Heart left ventricle (tissue), 16 donors: ENCODE results near the gene D2HGDH. TPM values are rescaled to one million over a fixed set of nuclear protein-coding genes. Genes with fewer than 3 reads are reported as not detected.

Experiments used
- ATAC-seq, 4 donors: fragments of 200-7000 bp; cut with Tn5 transposase; one replicate each; pipeline ENCODE4 v1.9.1; 2020 to 2022; ENCODE audit warnings: moderate library complexity in 4 of 4, mild to moderate bottlenecking in 3 of 4, moderate number of reproducible peaks in 1 of 4
- DNase-seq, 5 donors: peaks; one replicate each; pipeline ENCODE4 v3.0.0-alpha.2; 2020
- H3K27ac ChIP-seq, 12 donors: fragments of 200-600 bp; sonication (generic) in 4 of 12; one replicate each; pipeline versions ENCODE4 v1.5.0 to v1.8.0; 2016 to 2022; ENCODE audit warnings: mild to moderate bottlenecking in 2 of 12
- H3K27me3 ChIP-seq, 9 donors: fragments of 200-600 bp; sonication (generic) in 2 of 9; one replicate each; pipeline versions ENCODE4 v1.5.1 to v1.8.0; 2016 to 2022; ENCODE audit warnings: mild to moderate bottlenecking in 3 of 9
- H3K36me3 ChIP-seq, 9 donors: fragments of 200-600 bp; sonication (generic) in 2 of 9; one replicate each; pipeline versions ENCODE4 v1.5.0 to v1.8.0; 2018 to 2022; ENCODE audit warnings: mild to moderate bottlenecking in 2 of 9
- H3K4me1 ChIP-seq, 12 donors: fragments of 200-600 bp; sonication (generic) in 4 of 12; one replicate each; pipeline versions ENCODE4 v1.5.0 to v1.8.0; 2016 to 2022; ENCODE audit warnings: mild to moderate bottlenecking in 3 of 12
- H3K4me3 ChIP-seq, 12 donors: fragments of 200-600 bp; sonication (generic) in 4 of 12; one replicate each; pipeline versions ENCODE4 v1.5.0 to v1.8.0; 2017 to 2022; ENCODE audit warnings: mild to moderate bottlenecking in 9 of 12, moderate library complexity in 4 of 12
- H3K9me3 ChIP-seq, 12 donors: fragments of 200-600 bp; sonication (generic) in 4 of 12; one replicate each; pipeline versions ENCODE4 v1.5.0 to v1.8.0; 2016 to 2022; ENCODE audit warnings: mild to moderate bottlenecking in 1 of 12
- CTCF ChIP-seq, 12 donors: fragments of 200-600 bp; sonication (generic) in 4 of 12; IDR thresholded peaks; one replicate each; pipeline versions ENCODE4 v1.5.0 to v1.8.0; 2018 to 2022; ENCODE audit warnings: antibody characterized with exemption in 12 of 12, mild to moderate bottlenecking in 5 of 12
- POLR2A ChIP-seq, 2 donors: fragments of 450-650 bp; IDR thresholded peaks; one replicate each; pipeline ENCODE4 v1.6.1; 2017; ENCODE audit warnings: antibody characterized with exemption in 2 of 2, mild to moderate bottlenecking in 2 of 2, moderate library complexity in 2 of 2
- WGBS, 4 donors: extraction: QIAGEN DNeasy Blood & Tissue Kit in 2 of 4; methylation state at CpG; one replicate each; pipeline versions ENCODE4 v1.1.5 to v1.1.7; 2013 to 2018; 5-methylcytosine and 5-hydroxymethylcytosine counted together
- intact Hi-C, 10 donors: fragments of 100-400 bp; cut with DNase I; formaldehyde crosslinking; loops; one replicate each; pipeline versions ENCODE4 v1.11.1 to v1.14.2; 2022
- polyA plus RNA-seq, 2 donors: library from polyadenylated mRNA; stranded (reverse); fragments of 200-250 nt; gene quantifications; one replicate each; pipeline ENCODE4 v1.2.3, GENCODE V29; 2013
- total RNA-seq, 9 donors: library from RNA; depleted of rRNA in 2 of 9; stranded (reverse); fragments of >200 nt in 2 of 9; fragmentation: NEBNext Ultra II Directional in 3 of 9; extraction: Animal tissue kit (Norgen Biotek cat#: 25700) in 3 of 9; gene quantifications; one replicate each; pipeline versions ENCODE4 v1.1.0 to v1.2.4, GENCODE V29; 2016 to 2023
- donor health status: ischemic (EF 13 %, LVEDD 7.1; RV severe dilation, severe dysfunction).
- donor health status: healthy with polysubstance abuse.
- donor health status: DM: no; HTN: yes; CAD: no.
- donor health status: DM: no; HTN: no; CAD: no.
- donor health status: ischemic (EF 25% LVEDD 6.9; RV normal size, moderate dysfunction).
- donor health status: ischemic (EF 25% LVEDD 5.7; RV mildly dilated, moderate dysfunction).
- donor health status: healthy.
- donor health status: DM: yes; HTN: yes; CAD: no.
- donor health status: ischemic (EF 35%, LVEDD 5.7; RV mildly dilated, moderate dysfunction).
- donor health status: nonischemic (EF 11% LVEDD 7.7; RV severe dilation, severe dysfunction).
- donor health status: DM: yes; HTN: yes; CAD: no.
- donor health status: PGD.
- donor health status: ischemic (EF 29% LVEDD 5.4; RV normal size, mild dysfunction).
- donor health status: nonischemic (EF 23%, LVEDD 6.1; RV moderate dilation, normal function).

Gene D2HGDH
- total and polyA plus RNA-seq, 11 donors: 7.6 to 24.1 (median 19.8) TPM

GRCh38 chr2:241764275-241765241 lies 30.1 kb downstream of the D2HGDH start:
- Histone ChIP-seq H3K27ac (no peak overlapping the region), H3K4me3 (no peak overlapping the region), H3K36me3 (peaks cover 0 to 17% (median 5%) of the 10 kb centered on the region in 9 donors), H3K27me3 (no peaks in the 10 kb centered on the region), H3K4me1 (no peaks in the 10 kb centered on the region), H3K9me3 (peaks cover 0 to 4% (median 0%) of the 10 kb centered on the region in 12 donors)
- no peak for ATAC-seq
- no peak for TF ChIP-seq CTCF (IDR thresholded peaks at IDR 0.05)
- intact Hi-C loops: no loop called here
- 86 to 93% (median 89%) methylated on average over 13 to 27 of the region's 27 CpGs for WGBS, 4 donors
- DNase-seq: no peak

- DNase-seq: peak in 1 of 5 donors; percentile 4
- 93 to 96% (median 94%) methylated on average over 21 to 37 of the region's 37 CpGs for WGBS, 4 donors
- intact Hi-C loops: no loop called here
These were observed 33.2 kb downstream of the D2HGDH start for GRCh38 chr2:241767464-241768250.

GRCh38 chr2:241768251-241768711 lies 33.9 kb downstream of the D2HGDH start:
- H3K27me3 ChIP-seq: peaks cover 0 to 16% (median 0%) of the 10 kb centered on the region in 9 donors
- H3K4me3 ChIP-seq: no peak overlapping the region
- peak in 1 of 4 donors; percentile 12 for ATAC-seq
- WGBS, 4 donors: 88 to 92% (median 90%) methylated on average over 17 to 29 of the region's 29 CpGs
- H3K27ac ChIP-seq: no peak overlapping the region
- DNase-seq: peak in 1 of 5 donors; percentile 5
- intact Hi-C loops: no loop called here
- H3K36me3 ChIP-seq: peaks cover 0 to 5% (median 0%) of the 10 kb centered on the region in 9 donors
- H3K4me1 ChIP-seq: peaks cover 0 to 10% (median 0%) of the 10 kb centered on the region in 12 donors
- TF ChIP-seq CTCF (IDR thresholded peaks at IDR 0.05) (no peak), POLR2A (IDR thresholded peaks at IDR 0.05) (no peak)
- H3K9me3 ChIP-seq: no peaks in the 10 kb centered on the region

More at GRCh38 chr2:241767464-241768250, 33.2 kb downstream of the D2HGDH start:
- H3K4me3 ChIP-seq: no peak overlapping the region
- peaks cover 0 to 10% (median 0%) of the 10 kb centered on the region in 12 donors for H3K4me1 ChIP-seq
- peaks cover 0 to 10% (median 0%) of the 10 kb centered on the region in 9 donors for H3K27me3 ChIP-seq
- peaks cover 0 to 5% (median 0%) of the 10 kb centered on the region in 9 donors for H3K36me3 ChIP-seq
- no peaks in the 10 kb centered on the region for H3K9me3 ChIP-seq
- TF ChIP-seq CTCF (IDR thresholded peaks at IDR 0.05): no peak
- TF ChIP-seq POLR2A (IDR thresholded peaks at IDR 0.05): no peak
- no peak overlapping the region for H3K27ac ChIP-seq
- peak in 1 of 4 donors; percentile 8 for ATAC-seq
